Loucy (cell line): ENCODE data around the gene EOLA2.
"Not testable (repeated sequence)": the region's sequence is repeated elsewhere in the genome, so short reads cannot be mapped to it uniquely, and the experiment has no call there.

Experiments
- H2AFZ ChIP-seq: fragments of 200-600 bp; sonication (generic); 2 replicates; pipeline ENCODE4 v1.6.0; 2016; ENCODE audit warnings: antibody characterized with exemption, mild to moderate bottlenecking, low read length, moderate library complexity
- H3F3A ChIP-seq: fragments of 200-600 bp; 2 replicates; pipeline ENCODE4 v1.6.0; 2016; ENCODE audit warnings: antibody characterized with exemption, low read depth, mild to moderate bottlenecking
- H3K27me3 ChIP-seq: fragments of 200-600 bp; sonication (generic); 2 replicates; pipeline ENCODE4 v1.6.1; 2014; ENCODE audit warnings: low read length, mild to moderate bottlenecking; ENCODE audit not compliant: insufficient read depth, poor library complexity, severe bottlenecking
- H3K36me3 ChIP-seq: fragments of 200-600 bp; sonication (generic); 2 replicates; pipeline ENCODE4 v1.6.1; 2016; ENCODE audit warnings: low read length; ENCODE audit not compliant: insufficient read depth
- H3K4me1 ChIP-seq: fragments of 200-600 bp; sonication (generic); 2 replicates; pipeline ENCODE4 v1.5.1; 2014; ENCODE audit warnings: low read length, mild to moderate bottlenecking; ENCODE audit not compliant: insufficient read depth, poor library complexity, severe bottlenecking
- H3K4me2 ChIP-seq: fragments of 200-600 bp; sonication (generic); 2 replicates; pipeline ENCODE4 v1.6.0; 2014; ENCODE audit warnings: antibody characterized with exemption, low read length, low read depth, mild to moderate bottlenecking; ENCODE audit not compliant: poor library complexity, severe bottlenecking
- H3K4me3 ChIP-seq: fragments of 200-600 bp; sonication (generic); 2 replicates; pipeline ENCODE4 v1.5.1; 2014; ENCODE audit warnings: low read length, mild to moderate bottlenecking, mixed read lengths; ENCODE audit not compliant: poor library complexity, severe bottlenecking
- H3K79me2 ChIP-seq: fragments of 200-600 bp; sonication (generic); 2 replicates; pipeline ENCODE4 v1.6.1; 2014; ENCODE audit warnings: low read length; ENCODE audit not compliant: insufficient read depth
- H3K9ac ChIP-seq: fragments of 200-600 bp; sonication (generic); 2 replicates; pipeline ENCODE4 v1.6.0; 2014; ENCODE audit warnings: mild to moderate bottlenecking, low read depth, low read length, moderate library complexity; ENCODE audit not compliant: poor library complexity, severe bottlenecking
- H3K9me2 ChIP-seq: fragments of 200-600 bp; sonication (generic); replicated peaks from 2 replicates; pipeline ENCODE4 v1.6.1; 2016; ENCODE audit warnings: low read depth, low read length, mixed read lengths
- H3K9me3 ChIP-seq: fragments of 200-600 bp; sonication (generic); 2 replicates; pipeline ENCODE4 v1.6.1; 2014; ENCODE audit warnings: mild to moderate bottlenecking, antibody characterized with exemption, low read length, low read depth; ENCODE audit not compliant: insufficient read depth
- H4K20me1 ChIP-seq: fragments of 200-600 bp; sonication (generic); 2 replicates; pipeline ENCODE4 v1.6.0; 2014; ENCODE audit warnings: antibody characterized with exemption, low read length, mild to moderate bottlenecking; ENCODE audit not compliant: insufficient read depth, poor library complexity, severe bottlenecking
- EZH2phosphoT487 ChIP-seq: fragments of 200-600 bp; IDR thresholded peaks from 2 replicates; pipeline ENCODE4 v1.6.1; 2018; ENCODE audit warnings: antibody characterized with exemption, mild to moderate bottlenecking, moderate library complexity, borderline replicate concordance
- TF ChIP-seq, protein P1 (sequence below): fragments of 200-600 bp; sonication (generic); conservative IDR thresholded peaks from 2 replicates; pipeline ENCODE4 v1.5.1; 2014; ENCODE audit warnings: mild to moderate bottlenecking, antibody characterized with exemption, low read length

EOLA2 gene

DNA sequence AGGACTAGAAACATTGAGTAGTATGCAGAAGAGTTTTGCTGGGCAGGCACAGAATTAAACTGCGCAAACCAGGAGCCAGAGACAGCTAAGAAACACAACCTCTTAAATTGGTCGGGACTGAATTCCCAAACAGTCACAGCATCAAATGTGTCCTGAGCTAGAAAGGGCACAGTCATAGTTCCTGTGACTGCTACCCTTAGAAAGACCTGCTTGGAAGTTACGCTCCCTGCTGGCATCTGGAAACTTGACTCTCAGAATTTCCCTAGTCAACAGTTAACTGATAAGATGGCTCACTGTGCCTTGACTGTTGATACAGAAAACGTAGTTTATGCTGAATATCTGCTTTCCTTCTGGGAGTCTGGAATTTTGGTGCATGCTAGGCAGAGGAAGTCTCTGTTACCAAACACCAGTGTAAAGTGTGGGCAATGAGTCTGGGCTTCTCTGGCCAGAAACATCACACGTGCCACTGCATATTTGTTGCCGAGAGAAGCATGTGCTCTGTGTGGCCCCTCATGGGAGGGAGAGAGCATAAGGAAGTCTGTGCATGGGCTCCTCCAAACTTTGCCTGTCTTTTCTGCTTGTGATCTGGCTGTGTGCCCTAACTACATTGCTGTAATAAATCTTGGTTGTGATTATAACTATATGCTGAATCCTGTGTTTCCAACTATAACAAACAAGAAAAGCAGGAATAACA is 11.6 kb upstream of the EOLA2 start:
- H3K27me3 ChIP-seq: no peaks in the 10 kb centered on the region
- TF ChIP-seq, protein P1, sequence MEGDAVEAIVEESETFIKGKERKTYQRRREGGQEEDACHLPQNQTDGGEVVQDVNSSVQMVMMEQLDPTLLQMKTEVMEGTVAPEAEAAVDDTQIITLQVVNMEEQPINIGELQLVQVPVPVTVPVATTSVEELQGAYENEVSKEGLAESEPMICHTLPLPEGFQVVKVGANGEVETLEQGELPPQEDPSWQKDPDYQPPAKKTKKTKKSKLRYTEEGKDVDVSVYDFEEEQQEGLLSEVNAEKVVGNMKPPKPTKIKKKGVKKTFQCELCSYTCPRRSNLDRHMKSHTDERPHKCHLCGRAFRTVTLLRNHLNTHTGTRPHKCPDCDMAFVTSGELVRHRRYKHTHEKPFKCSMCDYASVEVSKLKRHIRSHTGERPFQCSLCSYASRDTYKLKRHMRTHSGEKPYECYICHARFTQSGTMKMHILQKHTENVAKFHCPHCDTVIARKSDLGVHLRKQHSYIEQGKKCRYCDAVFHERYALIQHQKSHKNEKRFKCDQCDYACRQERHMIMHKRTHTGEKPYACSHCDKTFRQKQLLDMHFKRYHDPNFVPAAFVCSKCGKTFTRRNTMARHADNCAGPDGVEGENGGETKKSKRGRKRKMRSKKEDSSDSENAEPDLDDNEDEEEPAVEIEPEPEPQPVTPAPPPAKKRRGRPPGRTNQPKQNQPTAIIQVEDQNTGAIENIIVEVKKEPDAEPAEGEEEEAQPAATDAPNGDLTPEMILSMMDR: no peak
- no peak for TF ChIP-seq EZH2phosphoT487
- H4K20me1 ChIP-seq: no peaks in the 10 kb centered on the region
- H3K36me3 ChIP-seq: no peaks in the 10 kb centered on the region
- H3K9ac ChIP-seq: no peak overlapping the region
- H3K9me3 ChIP-seq: no peaks in the 10 kb centered on the region
- no peak overlapping the region for H2AFZ ChIP-seq
- H3K9me2 ChIP-seq: no peaks in the 10 kb centered on the region
- no peak overlapping the region for H3K4me3 ChIP-seq
- H3F3A ChIP-seq: no peaks in the 10 kb centered on the region
- H3K79me2 ChIP-seq: no peaks in the 10 kb centered on the region
- H3K4me2 ChIP-seq: no peak overlapping the region
- no peaks in the 10 kb centered on the region for H3K4me1 ChIP-seq

DNA sequence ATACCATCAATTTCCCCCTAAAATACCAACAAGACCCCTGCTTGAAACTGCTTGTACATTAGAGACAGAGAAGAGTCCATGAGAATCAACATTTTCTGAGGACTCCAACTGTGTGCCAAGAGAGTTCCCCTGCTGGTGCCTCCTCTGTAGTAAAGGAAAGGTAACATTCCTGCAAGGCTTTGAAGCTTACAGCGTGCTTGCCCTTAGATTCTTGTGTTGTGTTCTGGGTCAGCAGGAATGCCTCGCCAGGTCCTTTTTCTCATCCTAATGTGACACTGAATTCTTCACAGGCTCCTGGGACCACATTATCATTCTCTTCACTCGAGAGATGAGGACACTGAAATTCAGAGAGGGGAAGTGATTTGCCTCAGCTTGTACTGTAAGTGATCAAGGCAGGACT is 9.7 kb upstream of the EOLA2 start:
- H3F3A ChIP-seq: no peaks in the 10 kb centered on the region
- H3K4me2 ChIP-seq: no peak overlapping the region
- H3K9me2 ChIP-seq: no peaks in the 10 kb centered on the region
- no peaks in the 10 kb centered on the region for H3K4me1 ChIP-seq
- TF ChIP-seq EZH2phosphoT487: no peak
- TF ChIP-seq, protein P1: no peak
- no peaks in the 10 kb centered on the region for H3K27me3 ChIP-seq
- no peaks in the 10 kb centered on the region for H3K36me3 ChIP-seq
- no peak overlapping the region for H2AFZ ChIP-seq
- H3K79me2 ChIP-seq: no peaks in the 10 kb centered on the region
- H3K4me3 ChIP-seq: no peak overlapping the region
- no peaks in the 10 kb centered on the region for H4K20me1 ChIP-seq
- H3K9ac ChIP-seq: no peak overlapping the region
- H3K9me3 ChIP-seq: no peaks in the 10 kb centered on the region

DNA sequence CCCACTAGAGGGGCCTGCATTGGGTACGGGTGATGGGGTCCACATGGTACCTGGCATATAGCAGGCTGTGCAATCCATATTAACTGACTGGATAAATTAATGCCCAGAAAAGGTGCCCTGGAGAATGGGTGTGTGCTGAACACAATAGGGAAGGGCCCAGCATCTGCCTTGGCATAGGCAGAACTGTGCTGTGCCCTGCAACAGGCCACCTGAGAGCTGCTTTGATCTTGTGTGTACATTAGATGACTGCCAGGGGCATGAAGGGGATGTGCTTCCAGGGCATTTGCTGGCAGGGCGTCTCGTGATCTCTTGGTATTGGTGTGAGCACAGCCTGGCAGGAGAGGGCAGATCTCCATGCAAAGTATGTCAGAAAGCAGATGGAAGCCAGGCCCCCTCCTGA is 8.6 kb upstream of the EOLA2 start:
- not testable (repeated sequence) for H3K79me2 ChIP-seq, H3K9ac ChIP-seq, H3F3A ChIP-seq, H3K9me3 ChIP-seq, H3K27me3 ChIP-seq, H3K4me2 ChIP-seq, H2AFZ ChIP-seq, H3K9me2 ChIP-seq, H3K4me1 ChIP-seq, H3K36me3 ChIP-seq, H3K4me3 ChIP-seq, H4K20me1 ChIP-seq

DNA sequence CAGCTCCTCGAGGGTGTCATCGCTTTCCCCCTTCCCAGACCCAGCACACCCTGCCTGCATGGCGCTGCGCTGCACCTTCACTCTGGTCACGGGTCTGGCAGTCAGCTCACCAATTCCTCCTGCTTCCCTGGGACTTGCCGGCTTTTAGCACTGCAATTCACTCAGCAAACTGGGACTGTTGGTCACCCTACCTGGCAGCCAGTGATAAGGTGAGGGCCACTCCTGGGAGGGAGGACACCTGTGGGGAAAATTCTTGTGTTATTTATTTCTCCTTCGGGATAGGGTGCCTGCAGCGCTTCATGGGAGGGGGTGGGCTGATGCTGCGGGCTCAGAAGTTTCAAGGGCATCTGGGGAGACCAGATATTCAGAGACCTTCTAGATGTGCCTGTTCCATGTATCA is 7.5 kb upstream of the EOLA2 start:
- H3F3A ChIP-seq, H3K9ac ChIP-seq, H3K4me2 ChIP-seq, H3K79me2 ChIP-seq, H3K36me3 ChIP-seq, H3K27me3 ChIP-seq, H3K4me1 ChIP-seq, H4K20me1 ChIP-seq, H2AFZ ChIP-seq, H3K9me2 ChIP-seq, H3K4me3 ChIP-seq, H3K9me3 ChIP-seq: not testable (repeated sequence)

DNA sequence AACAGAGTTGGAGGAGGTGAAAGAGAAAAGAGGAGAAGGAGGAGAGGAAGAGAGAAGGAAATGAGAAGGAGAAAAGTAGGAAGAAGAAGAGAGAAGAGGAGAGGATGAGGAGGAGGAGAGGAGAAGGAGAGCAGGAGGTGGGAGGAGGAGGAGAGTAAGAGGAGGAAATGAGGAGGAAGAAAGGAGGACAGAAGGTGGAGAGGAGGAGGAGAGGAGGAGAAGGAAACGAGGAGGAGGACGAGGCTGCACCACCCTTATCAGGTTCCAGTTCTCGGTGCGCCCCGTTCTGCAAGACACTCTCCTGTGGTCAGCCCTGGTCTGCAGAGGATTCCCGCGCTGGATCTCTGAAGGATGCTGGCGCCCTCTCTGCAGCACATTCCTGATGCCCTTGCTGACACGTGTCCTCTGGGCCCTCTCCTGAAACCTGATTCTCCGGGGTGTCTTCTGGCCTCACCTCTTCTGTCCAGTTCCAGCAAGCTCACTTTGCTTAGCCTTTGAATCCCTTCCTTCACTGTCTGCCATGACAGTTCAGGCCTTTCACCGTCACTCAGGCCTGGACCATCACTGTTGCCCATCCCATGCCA is 6.9 kb upstream of the EOLA2 start:
- not testable (repeated sequence) for H3K4me2 ChIP-seq, H3K9me2 ChIP-seq, H3K36me3 ChIP-seq, H2AFZ ChIP-seq, H3F3A ChIP-seq, H3K27me3 ChIP-seq, H4K20me1 ChIP-seq, H3K4me3 ChIP-seq, H3K79me2 ChIP-seq, H3K9me3 ChIP-seq, H3K4me1 ChIP-seq, H3K9ac ChIP-seq
